ENCODE measurements around the gene GRIP1.
"Not testable (repeated sequence)": the region's sequence is repeated elsewhere in the genome, so short reads cannot be mapped to it uniquely, and the experiment has no call there.

GRIP1 gene

DNA sequence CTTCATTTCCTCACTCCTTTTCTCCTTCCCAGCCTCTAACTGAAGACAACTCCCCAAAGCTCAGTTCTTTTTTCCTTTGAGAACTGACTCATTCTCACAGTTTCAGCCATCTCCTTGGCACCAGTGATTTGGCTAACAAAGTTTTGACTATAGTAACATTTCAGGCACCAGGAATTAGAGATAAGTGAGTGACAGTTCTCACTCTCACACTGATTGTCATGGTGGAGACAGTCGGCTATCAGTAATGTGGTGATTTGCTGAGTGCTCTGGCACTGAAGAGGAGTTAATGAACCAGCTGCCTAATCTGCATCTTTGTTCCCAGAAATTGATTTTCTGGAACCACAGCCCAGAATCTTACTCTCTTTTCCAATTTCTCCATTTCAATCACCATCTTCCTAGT is 347.1 kb downstream of the GRIP1 start:
- no peak for DNase-seq (ENCODE audit: low read depth in 2 of 2)

DNA sequence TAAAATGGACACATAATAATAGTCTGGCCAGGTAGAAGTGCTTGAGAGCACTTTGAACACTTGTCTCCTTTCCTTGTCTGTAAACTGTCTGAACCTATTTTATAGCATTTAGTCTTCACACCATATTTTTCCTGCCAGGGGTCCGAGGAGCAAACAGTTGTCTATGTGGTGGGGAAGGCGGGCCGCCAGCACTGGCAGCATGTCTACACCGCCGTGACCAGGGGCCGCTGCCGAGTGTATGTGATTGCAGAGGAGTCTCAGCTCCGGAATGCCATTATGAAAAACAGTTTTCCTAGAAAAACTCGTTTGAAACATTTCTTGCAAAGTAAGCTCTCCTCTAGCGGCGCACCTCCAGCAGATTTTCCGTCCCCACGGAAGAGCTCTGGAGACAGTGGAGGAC is 347.9 kb downstream of the GRIP1 start:
- DNase-seq (ENCODE audit: low read depth in 2 of 2): no peak

DNA sequence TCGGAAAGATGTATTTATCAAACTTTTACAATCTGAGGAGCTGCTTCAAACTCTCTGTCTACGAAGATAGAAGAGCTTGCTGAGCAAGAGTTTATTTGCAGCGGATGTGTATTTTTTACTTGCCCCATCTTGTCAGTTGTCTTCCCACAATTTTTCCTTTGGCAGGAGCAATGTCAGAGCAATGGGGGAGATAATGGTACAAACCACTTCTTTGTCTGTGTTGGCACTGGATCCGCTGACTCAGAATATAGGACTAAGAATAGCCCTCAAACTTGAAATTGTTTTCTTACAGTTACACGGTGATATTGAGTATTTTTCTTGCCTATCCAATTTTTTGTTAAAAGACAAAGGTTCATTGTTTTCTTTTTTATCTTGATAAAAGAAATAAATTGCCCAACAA is 348.9 kb downstream of the GRIP1 start:
- DNase-seq (ENCODE audit: low read depth in 2 of 2): no peak

DNA sequence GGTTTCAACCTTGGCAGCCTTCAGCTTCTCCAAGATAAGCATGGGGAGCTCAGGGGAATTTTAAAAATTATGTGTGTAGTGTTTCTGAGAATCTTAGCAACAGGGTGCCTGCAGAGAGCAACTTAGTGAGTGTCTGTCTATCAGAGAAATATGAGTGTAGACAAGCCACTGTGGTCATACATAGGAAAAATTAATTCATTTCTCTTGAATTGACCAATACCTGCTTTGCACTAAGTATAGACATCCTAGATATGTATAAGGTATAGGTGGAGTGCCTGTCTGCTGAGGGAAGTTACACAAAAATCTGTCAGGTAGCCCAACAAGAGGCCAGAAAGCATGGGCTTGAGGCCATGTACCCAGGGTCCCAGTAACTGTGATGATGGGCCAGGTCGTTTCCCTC is 355.9 kb downstream of the GRIP1 start:
- DNase-seq (ENCODE audit: low read depth in 2 of 2): no peak

DNA sequence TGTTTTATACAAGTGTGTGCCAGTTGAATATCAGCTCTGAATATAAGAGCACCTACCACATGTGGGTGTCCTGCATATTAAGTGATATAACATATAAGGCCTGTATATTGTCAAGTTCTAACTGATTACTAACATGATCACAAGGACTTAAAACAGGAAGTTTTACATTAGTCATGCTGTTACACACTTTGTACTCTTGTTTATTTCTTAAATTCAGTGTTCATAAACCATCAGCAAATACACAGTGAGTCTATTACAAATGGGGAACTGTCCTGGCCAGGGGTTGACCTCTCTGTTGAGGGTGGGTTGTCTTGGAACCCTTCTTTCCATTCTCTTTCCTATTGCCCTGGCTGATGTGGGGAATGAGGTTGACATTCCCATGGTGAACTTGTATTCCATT is 357.4 kb downstream of the GRIP1 start:
- DNase-seq (ENCODE audit: low read depth in 2 of 2): no peak

DNA sequence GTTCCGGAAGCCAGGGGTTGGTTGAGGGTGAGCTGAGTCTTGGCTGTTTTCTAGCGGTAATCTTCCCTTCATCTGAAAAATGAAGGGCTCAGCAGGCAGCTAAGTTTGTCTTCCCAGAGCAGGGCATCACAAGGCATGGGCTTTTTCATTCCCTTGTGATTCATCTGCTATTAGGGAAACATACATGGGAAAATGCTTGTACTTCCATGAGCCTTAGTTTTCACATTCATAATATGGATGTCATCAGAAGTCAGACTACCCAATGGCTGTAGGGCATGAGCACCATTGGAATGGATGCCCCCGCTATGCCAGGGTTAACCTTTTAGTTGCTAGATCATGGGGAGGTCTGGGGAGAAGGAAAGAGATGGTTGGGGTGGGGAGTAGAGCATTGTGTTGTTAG is 357.9 kb downstream of the GRIP1 start:
- DNase-seq (ENCODE audit: low read depth in 2 of 2): no peak

DNA sequence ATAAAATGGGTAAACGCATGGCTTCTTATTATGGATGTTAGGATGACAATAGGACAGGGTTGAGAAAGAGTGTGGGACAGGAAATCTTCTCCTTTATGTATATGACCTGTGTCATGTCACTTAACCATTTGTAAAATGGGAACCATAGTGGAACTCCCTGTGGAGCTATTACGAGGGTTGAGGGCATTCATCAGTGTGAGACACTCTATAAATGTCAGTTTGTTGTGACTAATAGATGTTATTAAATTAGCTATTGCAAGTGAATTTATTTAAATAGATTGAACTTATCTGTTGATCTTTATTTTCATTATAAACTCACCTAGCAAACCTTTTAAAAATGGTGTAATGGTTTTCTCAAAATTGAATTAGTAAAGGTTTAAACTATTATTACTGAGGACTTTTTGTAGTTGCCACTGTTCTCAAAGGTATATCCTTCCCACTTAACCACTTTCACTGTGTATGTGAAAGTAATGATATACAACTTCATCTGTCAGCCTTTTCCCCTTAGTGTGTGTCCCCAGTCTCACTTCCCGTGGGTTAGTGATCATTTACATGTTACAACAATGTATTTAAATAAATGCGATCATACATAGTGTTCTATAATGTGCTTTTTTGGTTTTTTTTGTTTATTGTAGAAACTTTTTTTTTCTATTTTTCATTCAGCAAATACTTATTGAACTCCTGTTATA is 359.5 kb downstream of the GRIP1 start:
- no peak for DNase-seq (ENCODE audit: low read depth in 2 of 2)

DNA sequence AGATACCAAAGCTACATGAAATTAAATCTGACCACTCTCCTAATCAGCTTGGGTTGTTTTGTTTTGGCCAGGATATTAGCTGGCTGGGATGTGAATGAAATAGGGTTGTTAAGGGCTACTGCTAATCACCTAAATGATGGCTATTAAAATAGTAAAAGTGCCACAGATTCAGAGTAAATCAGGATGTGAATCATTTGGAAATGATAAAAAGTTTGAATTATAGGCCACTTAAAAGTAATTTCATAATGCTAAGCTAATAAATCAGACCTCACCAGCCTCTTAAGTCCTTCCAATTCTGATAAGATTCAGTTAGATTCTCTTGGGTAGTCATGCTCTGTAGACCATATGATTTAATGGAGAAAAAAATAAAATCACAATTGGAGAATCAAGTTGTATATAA is 364.6 kb downstream of the GRIP1 start:
- no peak for DNase-seq (ENCODE audit: low read depth in 2 of 2)

DNA sequence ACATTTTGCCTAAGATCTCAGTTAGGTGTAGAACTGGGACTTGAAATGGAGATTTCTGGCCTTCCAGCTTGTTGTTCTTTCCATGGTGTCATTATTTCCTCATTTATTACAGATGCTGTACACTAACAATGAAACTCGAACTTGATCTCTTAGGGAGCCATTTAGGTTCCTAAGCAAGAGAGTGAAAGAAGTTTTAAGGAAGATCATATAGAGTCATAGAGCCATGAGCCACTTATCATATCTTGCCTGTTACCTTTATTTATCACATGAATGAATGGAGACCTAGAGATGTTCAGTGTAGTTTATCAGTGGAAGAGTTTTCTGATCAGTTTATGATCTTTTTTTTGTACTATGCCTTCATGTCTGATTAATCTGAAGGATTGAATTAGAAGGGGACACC is 366.7 kb downstream of the GRIP1 start:
- DNase-seq (ENCODE audit: low read depth in 2 of 2): no peak

DNA sequence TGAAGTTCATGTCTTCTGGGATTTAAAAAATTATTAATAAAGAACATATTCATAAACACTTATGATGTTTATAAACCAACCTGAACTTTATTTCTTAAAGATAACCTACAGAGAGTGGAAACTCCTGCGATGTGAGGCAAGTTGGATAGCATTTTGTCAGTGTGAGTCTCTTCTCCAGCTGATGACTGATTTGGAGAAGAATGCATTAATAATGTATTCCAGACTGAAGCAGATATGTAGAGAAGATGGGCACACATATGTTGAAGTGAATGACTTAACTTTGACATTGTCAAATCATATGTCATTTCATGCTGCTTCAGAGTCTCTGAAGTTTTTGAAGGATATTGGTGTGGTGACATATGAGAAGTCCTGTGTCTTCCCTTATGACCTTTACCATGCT is 369.3 kb downstream of the GRIP1 start:
- no peak for DNase-seq (ENCODE audit: low read depth in 2 of 2)

DNA sequence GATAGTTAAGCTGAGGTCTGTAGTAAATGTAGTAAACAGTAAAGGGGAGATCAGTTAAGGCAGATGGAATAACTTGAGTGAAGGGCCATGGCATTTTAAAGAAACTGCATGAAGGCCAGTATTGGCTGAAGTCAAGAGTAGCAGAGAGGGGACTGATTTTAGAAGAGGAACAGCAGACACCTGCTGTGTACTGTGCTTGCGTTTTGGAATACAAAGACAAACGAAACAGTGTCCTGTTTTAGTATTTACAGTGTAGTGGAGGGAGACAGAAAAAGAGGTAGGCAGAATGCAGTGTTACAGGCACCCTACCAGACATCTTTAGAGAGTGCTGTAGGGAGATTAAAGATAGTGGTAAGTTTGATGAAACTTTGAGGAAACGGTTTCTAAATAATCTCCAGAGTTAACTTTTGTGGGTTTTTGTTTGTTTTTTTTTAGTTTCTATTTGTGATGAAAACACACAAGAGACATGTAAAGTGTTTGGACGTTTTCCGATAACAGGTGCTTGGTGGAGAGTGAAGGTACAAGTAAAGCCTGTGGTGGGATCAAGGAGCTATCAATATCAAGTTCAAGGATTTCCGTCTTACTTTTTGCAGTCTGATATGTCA is 374.5 kb downstream of the GRIP1 start:
- no peak for DNase-seq (ENCODE audit: low read depth in 2 of 2)

DNA sequence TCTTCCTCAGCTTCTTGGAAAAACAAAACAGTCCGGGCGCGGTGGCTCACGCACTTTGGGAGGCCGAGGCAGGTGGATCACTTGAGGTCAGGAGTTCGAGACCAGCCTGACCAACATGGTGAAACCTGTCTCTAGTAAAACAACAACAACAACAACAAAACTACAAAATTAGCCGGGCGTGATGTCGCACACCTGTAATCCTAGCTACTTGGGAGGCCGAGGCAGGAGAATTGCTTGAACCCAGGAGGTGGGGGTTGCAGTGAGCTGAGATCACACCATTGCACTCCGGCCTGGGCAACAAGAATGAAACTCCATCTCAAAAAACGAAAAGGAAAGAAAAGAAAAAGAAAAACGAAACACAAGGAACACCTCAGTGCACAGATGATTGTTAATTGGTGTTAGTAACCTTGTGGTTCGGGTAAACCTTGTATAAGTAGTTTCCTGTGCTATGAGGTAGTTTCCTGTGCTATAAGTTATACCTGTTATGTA is 375.5 kb downstream of the GRIP1 start:
- not testable (repeated sequence) for DNase-seq (ENCODE audit: low read depth in 2 of 2)

DNA sequence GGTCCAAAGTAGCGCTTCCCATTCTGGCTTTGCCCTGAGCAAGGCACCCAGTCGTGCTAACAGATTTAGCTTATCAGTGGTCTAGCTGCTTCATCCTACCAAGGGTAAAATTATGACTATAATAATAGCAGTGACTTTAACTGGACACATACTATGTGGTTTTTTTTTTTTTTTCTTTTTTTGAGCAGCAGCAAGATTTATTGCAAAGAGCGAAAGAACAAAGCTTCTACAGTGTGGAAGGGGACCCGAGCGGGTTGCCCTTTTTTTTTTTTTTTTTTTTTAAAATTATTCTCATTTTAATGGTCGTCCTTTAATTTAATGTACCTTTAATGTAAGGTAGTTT is 376.1 kb downstream of the GRIP1 start:
- DNase-seq (ENCODE audit: low read depth in 2 of 2): no peak

DNA sequence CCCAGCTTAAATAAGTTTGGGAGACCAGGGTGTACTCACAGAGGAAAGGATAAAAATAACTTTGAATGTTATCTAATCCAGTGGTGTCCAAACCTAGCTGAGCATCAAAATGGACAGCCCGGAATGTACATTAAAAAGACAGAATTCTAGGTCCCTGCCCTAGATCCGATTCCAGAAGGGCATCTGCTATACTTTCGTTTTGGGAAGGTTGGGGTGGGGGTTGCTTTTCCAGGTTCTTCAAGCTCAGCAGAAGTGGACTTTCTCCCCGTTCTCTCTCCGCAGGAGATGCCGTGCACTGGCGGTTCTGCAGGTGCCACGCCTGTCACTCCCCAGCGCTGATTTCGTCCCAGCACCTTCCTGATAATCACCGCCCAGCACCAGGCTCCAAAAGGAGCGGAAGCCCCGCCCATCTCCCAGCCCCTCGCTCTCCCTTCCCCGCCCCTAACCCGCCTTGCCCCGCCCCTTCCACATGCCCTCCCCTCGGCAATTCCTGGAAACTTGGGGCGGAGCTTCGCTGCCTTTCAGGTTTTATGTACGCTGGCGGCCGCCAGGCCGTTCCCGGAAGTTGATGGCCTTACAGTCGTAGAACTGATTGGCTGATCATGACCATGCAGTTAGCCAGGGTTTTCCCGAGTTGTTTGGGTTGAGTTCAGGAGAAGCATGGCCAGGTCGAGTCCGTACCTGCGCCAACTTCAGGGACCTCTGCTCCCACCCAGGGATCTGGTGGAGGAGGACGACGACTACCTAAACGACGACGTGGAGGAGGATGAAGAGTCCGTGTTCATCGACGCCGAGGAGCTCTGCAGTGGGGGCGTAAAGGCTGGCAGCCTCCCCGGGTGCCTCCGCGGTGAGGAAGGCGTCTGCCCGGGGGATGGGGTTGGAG is 376.7 kb downstream of the GRIP1 start, which contains the start of gene HELB:
Gene HELB, plus strand, starts transcription at position 550 of the 883 bp plus-strand sequence. Its CDS starts 111 bp downstream, at position 661.
- peak; percentile 96 to 99 for DNase-seq (ENCODE audit: low read depth in 2 of 2)

DNA sequence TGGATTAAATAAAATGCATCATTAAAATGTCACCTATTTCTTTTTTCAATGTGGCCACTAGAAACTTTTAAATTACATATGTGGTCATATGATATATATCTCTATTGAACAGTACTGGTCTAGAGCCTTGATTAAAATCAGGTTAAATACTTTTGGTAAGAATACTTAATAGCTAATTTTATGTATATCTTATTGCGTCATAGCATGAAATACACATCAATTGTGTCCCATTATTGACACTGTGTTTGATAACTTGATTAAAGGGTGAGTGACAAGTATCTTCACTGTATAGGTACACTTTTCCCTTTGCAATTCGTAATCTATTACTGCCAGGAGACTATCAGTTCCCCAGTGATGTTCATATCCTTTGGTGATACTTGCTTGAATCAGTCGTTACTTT is 381.0 kb downstream of the GRIP1 start:
- DNase-seq (ENCODE audit: low read depth in 2 of 2): no peak

Data from stimulated activated CD4-positive, alpha-beta T cell treated with anti-CD3 and anti-CD28 coated beads, Interleukin-12 subunit alpha, Interleukin-12 subunit beta, amount 100 ng/mL, for 24 hours (primary cell).